ENCODE measurements around the gene CEND1. TPM values are rescaled to one million over a fixed set of nuclear protein-coding genes. Genes with fewer than 3 reads are reported as not detected.

The CEND1 gene
- total RNA-seq, 2 experiments from 2014 or later, result 0.68 to 1.1 TPM

- Mint-ChIP-seq H3K4me1 (ENCODE audit: low read depth) (peaks cover 16% of the 10 kb centered on the region), H3K36me3 (peaks cover 17% of the 10 kb centered on the region), H3K9me3 (no peaks in the 10 kb centered on the region), H3K27me3 (no peaks in the 10 kb centered on the region), H3K4me3 (no peak overlapping the region), H3K27ac (no peak overlapping the region)
- no peak for DNase-seq
- intact Hi-C loops (cut with micrococcal nuclease), result no loop called here
- CTCF ChIA-PET, result no interaction called here
- POLR2A ChIA-PET, result no interaction called here
Measured at GRCh38 chr11:769887-770641, 19.8 kb downstream of the CEND1 start.

DNA sequence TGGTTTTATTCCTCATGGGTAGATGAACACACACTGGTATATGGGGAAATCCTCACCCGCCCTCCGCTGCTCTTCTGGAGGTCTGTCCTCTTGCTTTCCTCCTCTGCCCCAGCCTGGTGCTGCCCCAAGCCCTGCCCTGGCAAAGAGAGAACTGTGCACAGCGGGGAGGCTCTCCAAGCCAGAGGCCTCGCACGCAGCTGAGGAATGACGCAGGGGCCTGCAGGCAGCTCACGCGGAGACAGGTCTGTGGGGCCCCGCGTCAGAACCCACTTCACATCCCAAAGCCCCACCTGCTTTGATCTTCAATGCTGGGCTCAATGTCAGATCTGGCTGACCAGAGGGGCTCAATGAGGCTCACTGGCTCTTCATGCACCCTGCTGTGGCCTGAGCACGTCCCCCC is 22.7 kb downstream of the CEND1 start:
- peaks cover 14% of the 10 kb centered on the region for H3K4me1 Mint-ChIP-seq (ENCODE audit: low read depth)
- ChIA-PET POLR2A (no interaction called here), CTCF (no interaction called here)
- H3K4me3 Mint-ChIP-seq, result no peak overlapping the region
- peaks cover 20% of the 10 kb centered on the region for H3K36me3 Mint-ChIP-seq
- no peaks in the 10 kb centered on the region for H3K27me3 Mint-ChIP-seq
- DNase-seq, result no peak
- H3K27ac Mint-ChIP-seq, result peak overlapping the region; percentile 8
- no peaks in the 10 kb centered on the region for H3K9me3 Mint-ChIP-seq
- intact Hi-C loops (cut with micrococcal nuclease), result no loop called here

GRCh38 chr11:766936-767210 is 23.0 kb downstream of the CEND1 start:
- no peak overlapping the region for H3K4me3 Mint-ChIP-seq
- H3K36me3 Mint-ChIP-seq, result peaks cover 21% of the 10 kb centered on the region
- H3K27ac Mint-ChIP-seq, result peak overlapping the region; percentile 56
- no peak for DNase-seq
- CTCF ChIA-PET, result no interaction called here
- no peaks in the 10 kb centered on the region for H3K9me3 Mint-ChIP-seq
- intact Hi-C loops (cut with micrococcal nuclease), result no loop called here
- POLR2A ChIA-PET, result interaction anchor here (1.0 kb wide), 1 partner anchor 43 kb away, joined by 3 read pairs; no protein-coding TSS in a partner anchor
- H3K27me3 Mint-ChIP-seq, result no peaks in the 10 kb centered on the region
- peaks cover 14% of the 10 kb centered on the region for H3K4me1 Mint-ChIP-seq (ENCODE audit: low read depth)

GRCh38 chr11:766106-766935 is 23.6 kb downstream of the CEND1 start:
- H3K4me1 Mint-ChIP-seq (ENCODE audit: low read depth), result peaks cover 14% of the 10 kb centered on the region
- H3K27me3 Mint-ChIP-seq, result no peaks in the 10 kb centered on the region
- H3K27ac Mint-ChIP-seq, result peak overlapping the region; percentile 56
- intact Hi-C loops (cut with micrococcal nuclease), result no loop called here
- DNase-seq, result peak; percentile 27
- H3K36me3 Mint-ChIP-seq, result peaks cover 26% of the 10 kb centered on the region
- no peaks in the 10 kb centered on the region for H3K9me3 Mint-ChIP-seq
- H3K4me3 Mint-ChIP-seq, result no peak overlapping the region
- ChIA-PET CTCF (interaction anchor here (0.7 to 0.8 kb wide), 2 partner anchors 10 to 40 kb away, joined by 3 to 4 read pairs; no protein-coding TSS in a partner anchor), POLR2A (interaction anchor here (1.0 kb wide), 1 partner anchor 43 kb away, joined by 3 read pairs; no protein-coding TSS in a partner anchor)

- Mint-ChIP-seq H3K27ac (peak overlapping the region; percentile 56), H3K36me3 (peaks cover 22% of the 10 kb centered on the region), H3K4me3 (no peak overlapping the region), H3K27me3 (no peaks in the 10 kb centered on the region), H3K9me3 (no peaks in the 10 kb centered on the region), H3K4me1 (ENCODE audit: low read depth) (peaks cover 14% of the 10 kb centered on the region)
- POLR2A ChIA-PET, result interaction anchor here (1.0 kb wide), 1 partner anchor 42 kb away, joined by 3 read pairs; no protein-coding TSS in a partner anchor
- intact Hi-C loops (cut with micrococcal nuclease), result no loop called here
- no peak for DNase-seq
- CTCF ChIA-PET, result interaction anchor here (0.7 to 0.8 kb wide), 2 partner anchors 10 to 40 kb away, joined by 3 to 4 read pairs; no protein-coding TSS in a partner anchor
Measured at GRCh38 chr11:765802-766091, 24.1 kb downstream of the CEND1 start.

DNA sequence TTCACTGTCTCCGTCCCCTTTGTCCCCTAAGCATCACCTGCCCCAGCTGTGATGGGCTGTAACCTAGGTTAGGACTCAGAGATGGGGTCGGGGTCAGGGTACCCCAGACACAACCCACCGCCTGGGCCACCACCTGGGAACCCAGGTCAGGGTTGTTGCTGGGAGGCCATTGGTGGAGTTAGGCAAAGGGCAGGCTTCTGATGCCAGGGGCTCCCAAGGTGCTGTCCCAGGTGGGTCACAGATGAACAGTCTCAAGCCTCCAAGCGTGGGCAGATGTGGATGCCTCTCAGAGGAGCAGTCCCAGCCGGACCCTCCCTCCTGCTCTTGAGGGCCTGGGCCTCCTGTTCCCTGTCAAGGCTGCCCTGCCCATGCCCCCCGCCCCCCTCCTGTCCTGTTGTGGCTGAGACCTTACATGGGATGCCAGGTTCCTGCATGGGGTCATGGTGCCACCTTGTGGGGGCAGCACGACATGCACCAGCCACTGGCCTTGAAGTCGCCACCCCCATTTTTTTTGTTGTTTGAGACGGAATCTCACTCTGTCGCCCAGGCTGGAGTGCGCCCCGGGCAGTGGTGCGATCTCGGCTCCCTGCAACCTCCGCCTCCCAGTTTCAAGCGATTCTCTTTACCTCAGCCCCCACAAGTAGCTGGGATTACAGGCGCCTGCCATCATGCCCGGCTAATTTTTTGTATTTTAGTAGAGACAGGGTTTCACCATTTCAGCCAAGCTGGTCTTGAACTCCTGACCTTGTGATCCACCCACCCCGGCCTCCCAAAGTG is 24.7 kb downstream of the CEND1 start:
- peak overlapping the region; percentile 28 for H3K27ac Mint-ChIP-seq
- POLR2A ChIA-PET, result interaction anchor here (1.5 kb wide), 1 partner anchor 10 kb away, joined by 5 read pairs; no protein-coding TSS in a partner anchor
- intact Hi-C loops (cut with micrococcal nuclease), result no loop called here

DNA sequence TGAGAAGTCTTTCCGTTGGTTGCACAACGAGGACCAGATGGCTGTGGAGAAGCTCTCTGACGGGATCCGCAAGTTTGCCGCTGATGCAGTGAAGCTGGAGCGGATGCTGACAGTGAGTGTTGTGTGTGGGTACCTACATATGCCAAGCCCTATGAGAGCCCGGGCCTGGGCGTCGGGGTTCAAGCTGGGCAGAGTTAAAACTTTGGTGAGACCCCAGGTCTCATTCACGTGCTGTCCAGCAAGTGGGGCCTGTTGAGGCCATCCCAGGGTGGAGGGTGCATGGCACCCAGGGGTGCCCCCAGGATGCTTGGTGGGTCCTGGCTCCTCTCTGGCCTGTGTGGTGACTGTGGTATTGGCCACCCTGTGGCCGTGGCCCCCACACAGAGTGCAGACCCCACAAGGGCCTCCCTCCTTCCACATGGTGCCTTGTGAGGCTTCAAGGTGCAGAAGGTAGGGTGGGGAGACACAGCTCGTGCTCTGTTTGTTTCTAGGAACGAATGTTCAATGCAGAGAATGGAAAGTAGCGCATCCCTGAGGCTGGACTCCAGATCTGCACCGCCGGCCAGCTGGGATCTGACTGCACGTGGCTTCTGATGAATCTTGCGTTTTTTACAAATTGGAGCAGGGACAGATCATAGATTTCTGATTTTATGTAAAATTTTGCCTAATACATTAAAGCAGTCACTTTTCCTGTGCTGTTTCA is 25.4 kb downstream of the CEND1 start:
- Mint-ChIP-seq H3K27ac (no peak overlapping the region), H3K4me1 (ENCODE audit: low read depth) (peaks cover 16% of the 10 kb centered on the region), H3K36me3 (peaks cover 24% of the 10 kb centered on the region), H3K4me3 (no peak overlapping the region), H3K27me3 (no peaks in the 10 kb centered on the region), H3K9me3 (no peaks in the 10 kb centered on the region)
- CTCF ChIA-PET, result interaction anchor here (0.6 to 1.8 kb wide), 3 partner anchors 38 to 53 kb away, joined by 3 to 4 read pairs (median 3); no protein-coding TSS in a partner anchor
- intact Hi-C loops (cut with micrococcal nuclease), result no loop called here
- DNase-seq, result no peak
- POLR2A ChIA-PET, result interaction anchor here (1.5 kb wide), 1 partner anchor 11 kb away, joined by 5 read pairs; no protein-coding TSS in a partner anchor

More for the DNA sequence above, 24.7 kb downstream of the CEND1 start:
- Mint-ChIP-seq H3K36me3 (peaks cover 20% of the 10 kb centered on the region), H3K27me3 (no peaks in the 10 kb centered on the region), H3K4me3 (no peak overlapping the region), H3K4me1 (ENCODE audit: low read depth) (peaks cover 15% of the 10 kb centered on the region), H3K9me3 (no peaks in the 10 kb centered on the region)
- DNase-seq, result peak; percentile 74
- CTCF ChIA-PET, result interaction anchor here (0.7 to 0.8 kb wide), 2 partner anchors 11 to 39 kb away, joined by 3 to 4 read pairs; no protein-coding TSS in a partner anchor

- H3K27me3 Mint-ChIP-seq, result no peaks in the 10 kb centered on the region
- peaks cover 24% of the 10 kb centered on the region for H3K36me3 Mint-ChIP-seq
- intact Hi-C loops (cut with micrococcal nuclease), result no loop called here
- POLR2A ChIA-PET, result interaction anchor here (0.8 to 1.5 kb wide), 3 partner anchors 11 to 55 kb away, joined by 3 to 5 read pairs (median 3); partner anchors contain the start of gene PNPLA2
- peak overlapping the region; percentile 13 for H3K27ac Mint-ChIP-seq
- H3K4me1 Mint-ChIP-seq (ENCODE audit: low read depth), result peaks cover 16% of the 10 kb centered on the region
- H3K4me3 Mint-ChIP-seq, result no peak overlapping the region
- DNase-seq, result no peak
- CTCF ChIA-PET, result interaction anchor here (0.6 to 1.8 kb wide), 4 partner anchors 37 to 79 kb away, joined by 3 to 4 read pairs (median 3); no protein-coding TSS in a partner anchor
- H3K9me3 Mint-ChIP-seq, result no peaks in the 10 kb centered on the region
Measured at GRCh38 chr11:763549-764321, 26.2 kb downstream of the CEND1 start.

- POLR2A ChIA-PET, result interaction anchor here (0.8 to 1.1 kb wide), 2 partner anchors 40 to 56 kb away, joined by 3 read pairs; partner anchors contain the start of gene PNPLA2
- Mint-ChIP-seq H3K9me3 (no peaks in the 10 kb centered on the region), H3K36me3 (peaks cover 24% of the 10 kb centered on the region), H3K4me1 (ENCODE audit: low read depth) (peaks cover 16% of the 10 kb centered on the region), H3K27ac (no peak overlapping the region), H3K4me3 (no peak overlapping the region), H3K27me3 (no peaks in the 10 kb centered on the region)
- intact Hi-C loops (cut with micrococcal nuclease), result no loop called here
- CTCF ChIA-PET, result interaction anchor here (0.8 to 1.8 kb wide), 3 partner anchors 36 to 80 kb away, joined by 3 to 4 read pairs (median 3); no protein-coding TSS in a partner anchor
- DNase-seq, result no peak
Measured at GRCh38 chr11:763073-763463, 26.8 kb downstream of the CEND1 start.

GRCh38 chr11:762421-763072 is 27.3 kb downstream of the CEND1 start:
- POLR2A ChIA-PET, result interaction anchor here (1.1 to 1.4 kb wide), 2 partner anchors 15 to 57 kb away, joined by 3 to 4 read pairs; partner anchors contain the start of genes PNPLA2 and TALDO1
- peak; percentile 30 for DNase-seq
- Mint-ChIP-seq H3K27me3 (no peaks in the 10 kb centered on the region), H3K4me3 (no peak overlapping the region), H3K4me1 (ENCODE audit: low read depth) (peaks cover 16% of the 10 kb centered on the region), H3K27ac (no peak overlapping the region), H3K36me3 (peaks cover 26% of the 10 kb centered on the region), H3K9me3 (no peaks in the 10 kb centered on the region)
- CTCF ChIA-PET, result interaction anchor here (1.9 kb wide), 1 partner anchor 14 kb away, joined by 7 read pairs; no protein-coding TSS in a partner anchor
- intact Hi-C loops (cut with micrococcal nuclease), result no loop called here

Data from activated CD4-positive, alpha-beta memory T cell treated with anti-CD3 and anti-CD28 coated beads for 36 hours (primary cell).